Peyer's patch (tissue), 4 donors: ENCODE results near the gene PRDM5.

ENCODE experiments used
- CTCF ChIP-seq, 6 experiments: fragments of 450-650 bp in 4 of 6; fragments of 200-600 bp in 2 of 6; sonication (generic) in 1 of 6; IDR thresholded peaks; one replicate each; pipeline ENCODE4 v1.5.1; 2017 to 2019; ENCODE audit warnings: antibody characterized with exemption in 6 of 6, mild to moderate bottlenecking in 3 of 6, moderate library complexity in 1 of 6
- POLR2A ChIP-seq, 2 donors: fragments of 450-650 bp; IDR thresholded peaks; one replicate each; pipeline ENCODE4 v1.5.1; 2017; ENCODE audit warnings: antibody characterized with exemption in 2 of 2, mild to moderate bottlenecking in 2 of 2, moderate library complexity in 2 of 2

GRCh38 chr4:120683897-120684540 is 238.5 kb downstream of the PRDM5 start:
- TF ChIP-seq CTCF (IDR thresholded peaks at IDR 0.05) (no peak), POLR2A (IDR thresholded peaks at IDR 0.05) (no peak)
